Right renal cortex interstitium (tissue), 3 donors: ENCODE results near the gene CNOT2. TPM values are rescaled to one million over a fixed set of nuclear protein-coding genes. Genes with fewer than 3 reads are reported as not detected.

Experiments
- DNase-seq, 3 donors: peaks; one replicate each; pipeline ENCODE4 v3.0.0-alpha.2; 2013; ENCODE audit warnings: low read depth in 3 of 3, low spot score in 2 of 3
- polyA plus RNA-seq, 3 donors: library from polyadenylated mRNA; unstranded; fragments of 120-200 nt; gene quantifications; one replicate each; pipeline ENCODE4 v1.2.1, GENCODE V29; 2013; ENCODE audit not compliant: insufficient read length in 3 of 3

CNOT2 gene
- polyA plus RNA-seq, 3 donors, result 133 to 155 (median 148) TPM

- DNase-seq, result no peak
Observed at GRCh38 chr12:70402597-70402996, 159.4 kb downstream of the CNOT2 start.

- DNase-seq, result no peak
Observed at GRCh38 chr12:70403826-70404225, 160.6 kb downstream of the CNOT2 start.

Other genes with a start within 250 kb of the CNOT2 start
- 10 to 100 TPM; 22.2 to 28.8 (median 25.1) TPM for gene KCNMB4, start 122.9 kb downstream of the CNOT2 start, polyA plus RNA-seq